Ishikawa (cell line): ENCODE data around the gene TPD52L1.

Experiments used
- CREB1 ChIP-seq: IDR thresholded peaks from 2 replicates; pipeline ENCODE4 v1.6.1; 2012; ENCODE audit warnings: low read depth
- EP300 ChIP-seq: IDR thresholded peaks from 2 replicates; pipeline ENCODE4 v1.6.1; 2012; ENCODE audit warnings: borderline replicate concordance
- FOXM1 ChIP-seq: IDR thresholded peaks from 2 replicates; pipeline ENCODE4 v1.6.1; 2012; ENCODE audit warnings: low read depth, borderline replicate concordance
- RAD21 ChIP-seq: IDR thresholded peaks from 2 replicates; pipeline ENCODE4 v1.6.1; 2012; ENCODE audit warnings: low read depth
- REST ChIP-seq: IDR thresholded peaks from 2 replicates; pipeline ENCODE4 v1.6.1; 2012; ENCODE audit warnings: low read depth, mild to moderate bottlenecking
- TEAD4 ChIP-seq: IDR thresholded peaks from 2 replicates; pipeline ENCODE4 v1.6.1; 2012
- YY1 ChIP-seq: IDR thresholded peaks from 2 replicates; pipeline ENCODE4 v1.6.1; 2012; ENCODE audit warnings: low read depth
- ZBTB7A ChIP-seq: IDR thresholded peaks from 2 replicates; pipeline ENCODE4 v1.6.1; 2012; ENCODE audit warnings: low read depth
- TF ChIP-seq, protein P1 (sequence below): IDR thresholded peaks from 2 replicates; pipeline ENCODE4 v1.6.1; 2012

- TF ChIP-seq EP300 (no peak), YY1 (no peak), FOXM1 (no peak), REST (no peak), ZBTB7A (no peak), CREB1 (no peak), TEAD4 (no peak), RAD21 (no peak)
- TF ChIP-seq, protein P1, sequence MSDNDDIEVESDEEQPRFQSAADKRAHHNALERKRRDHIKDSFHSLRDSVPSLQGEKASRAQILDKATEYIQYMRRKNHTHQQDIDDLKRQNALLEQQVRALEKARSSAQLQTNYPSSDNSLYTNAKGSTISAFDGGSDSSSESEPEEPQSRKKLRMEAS, result no peak
Observed at GRCh38 chr6:125196613-125197012, 43.0 kb downstream of the TPD52L1 start.
